ENCODE measurements around the gene DDR2.
"Not testable (repeated sequence)": the region's sequence is repeated elsewhere in the genome, so short reads cannot be mapped to it uniquely, and the experiment has no call there.

Gene DDR2

DNA sequence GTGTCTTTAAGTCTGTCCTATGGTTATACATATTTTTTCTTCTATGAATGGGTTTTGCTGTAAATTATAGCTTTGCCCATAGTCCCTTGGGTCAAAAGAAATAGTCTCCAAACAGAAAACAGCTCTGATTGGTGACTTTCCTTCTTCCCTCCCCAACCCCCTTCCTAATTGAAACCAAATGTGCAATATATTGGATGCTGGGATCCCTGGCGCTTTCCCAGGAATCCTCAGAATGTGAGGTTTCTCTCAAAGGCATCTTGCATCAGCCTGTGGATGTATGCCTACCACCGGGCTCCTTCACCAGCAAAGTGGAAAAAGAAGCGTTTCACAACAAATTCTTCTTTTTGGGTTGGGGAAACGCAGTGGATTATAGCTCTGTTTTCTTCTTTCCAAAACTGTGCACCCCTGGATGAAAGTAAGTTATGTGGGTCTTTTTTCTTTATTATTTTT, at the start of gene DDR2:
TSS of gene DDR2 (plus strand) at position 248 of the 450 bp plus-strand sequence. CDS start 86,600 bp downstream, outside the sequence.
- Histone ChIP-seq H3K4me1 (ENCODE audit: insufficient read depth, insufficient read length) (no peaks in the 10 kb centered on the region), H3K9ac (ENCODE audit: insufficient read length, low read depth) (no peak within 1 kb of the TSS), H3K4me3 (ENCODE audit: insufficient read length, low read depth) (no peak within 1 kb of the TSS), H3K36me3 (ENCODE audit: insufficient read depth, insufficient read length, low read length) (no peaks in the 10 kb centered on the region), H3K27me3 (ENCODE audit: insufficient read depth, insufficient read length) (no peaks in the 10 kb centered on the region), H3K9me3 (ENCODE audit: insufficient read depth, low read length) (no peaks in the 10 kb centered on the region)
- no peak for TF ChIP-seq YY1 (IDR thresholded peaks at IDR 0.05; ENCODE audit: insufficient read depth, insufficient read length)
- no peak for TF ChIP-seq SUZ12 (IDR thresholded peaks at IDR 0.05; ENCODE audit: extremely low read depth, insufficient read depth, insufficient read length)
- TF ChIP-seq ZNF274 (IDR thresholded peaks at IDR 0.05; ENCODE audit: low read depth, low read length) = no peak
- DNase-seq (ENCODE audit: low read depth, low spot score) = no peak

- not testable (repeated sequence) for H3K4me3 ChIP-seq (ENCODE audit: insufficient read length, low read depth); H3K27me3 ChIP-seq (ENCODE audit: insufficient read depth, insufficient read length); H3K9ac ChIP-seq (ENCODE audit: insufficient read length, low read depth); DNase-seq (ENCODE audit: low read depth, low spot score); H3K9me3 ChIP-seq (ENCODE audit: insufficient read depth, low read length); H3K4me1 ChIP-seq (ENCODE audit: insufficient read depth, insufficient read length)
- peaks cover 62% of the 10 kb centered on the region for H3K36me3 ChIP-seq (ENCODE audit: insufficient read depth, insufficient read length, low read length)
Measured at GRCh38 chr1:162582901-162583300, 49.4 kb upstream of the DDR2 start.

DNA sequence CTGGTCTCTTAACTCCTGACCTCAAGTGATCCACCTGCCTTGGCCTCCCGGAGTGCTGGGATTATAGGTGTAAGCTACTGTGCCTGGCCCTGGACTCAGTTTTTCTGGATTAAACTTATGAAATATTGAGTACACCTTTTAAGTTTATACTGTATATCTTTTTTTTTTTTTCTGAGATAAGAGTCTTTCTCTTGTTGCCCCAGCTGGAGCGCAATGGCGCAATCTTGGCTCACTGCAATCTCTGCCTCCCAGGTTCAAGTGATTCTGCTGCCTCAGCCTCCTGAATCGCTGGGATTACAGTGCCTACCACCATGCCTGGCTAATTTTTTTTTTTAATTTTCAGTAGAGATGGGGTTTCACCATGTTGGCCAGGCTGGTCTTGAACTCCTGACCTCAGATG, 47.2 kb upstream of the DDR2 start:
- not testable (repeated sequence) for H3K27me3 ChIP-seq (ENCODE audit: insufficient read depth, insufficient read length); H3K4me1 ChIP-seq (ENCODE audit: insufficient read depth, insufficient read length); H3K4me3 ChIP-seq (ENCODE audit: insufficient read length, low read depth); H3K9ac ChIP-seq (ENCODE audit: insufficient read length, low read depth); DNase-seq (ENCODE audit: low read depth, low spot score); H3K9me3 ChIP-seq (ENCODE audit: insufficient read depth, low read length)
- H3K36me3 ChIP-seq (ENCODE audit: insufficient read depth, insufficient read length, low read length) = peaks cover 64% of the 10 kb centered on the region

GRCh38 chr1:162587347-162587746, 44.9 kb upstream of the DDR2 start:
- Histone ChIP-seq H3K4me3 (ENCODE audit: insufficient read length, low read depth) (no peak overlapping the region), H3K9ac (ENCODE audit: insufficient read length, low read depth) (no peak overlapping the region), H3K36me3 (ENCODE audit: insufficient read depth, insufficient read length, low read length) (peaks cover 64% of the 10 kb centered on the region), H3K27me3 (ENCODE audit: insufficient read depth, insufficient read length) (no peaks in the 10 kb centered on the region), H3K4me1 (ENCODE audit: insufficient read depth, insufficient read length) (no peaks in the 10 kb centered on the region), H3K9me3 (ENCODE audit: insufficient read depth, low read length) (no peaks in the 10 kb centered on the region)
- no peak for DNase-seq (ENCODE audit: low read depth, low spot score)
- no peak for TF ChIP-seq SUZ12 (IDR thresholded peaks at IDR 0.05; ENCODE audit: extremely low read depth, insufficient read depth, insufficient read length)
- no peak for TF ChIP-seq ZNF274 (IDR thresholded peaks at IDR 0.05; ENCODE audit: low read depth, low read length)
- TF ChIP-seq YY1 (IDR thresholded peaks at IDR 0.05; ENCODE audit: insufficient read depth, insufficient read length) = no peak

- H3K9ac ChIP-seq (ENCODE audit: insufficient read length, low read depth) = no peak overlapping the region
- TF ChIP-seq ZNF274 (IDR thresholded peaks at IDR 0.05; ENCODE audit: low read depth, low read length) (no peak), YY1 (IDR thresholded peaks at IDR 0.05; ENCODE audit: insufficient read depth, insufficient read length) (no peak), SUZ12 (IDR thresholded peaks at IDR 0.05; ENCODE audit: extremely low read depth, insufficient read depth, insufficient read length) (no peak)
- no peaks in the 10 kb centered on the region for H3K9me3 ChIP-seq (ENCODE audit: insufficient read depth, low read length)
- H3K4me3 ChIP-seq (ENCODE audit: insufficient read length, low read depth) = no peak overlapping the region
- H3K27me3 ChIP-seq (ENCODE audit: insufficient read depth, insufficient read length) = no peaks in the 10 kb centered on the region
- H3K36me3 ChIP-seq (ENCODE audit: insufficient read depth, insufficient read length, low read length) = peaks cover 69% of the 10 kb centered on the region
- DNase-seq (ENCODE audit: low read depth, low spot score) = no peak
- no peaks in the 10 kb centered on the region for H3K4me1 ChIP-seq (ENCODE audit: insufficient read depth, insufficient read length)
Measured at GRCh38 chr1:162587761-162588260, 44.5 kb upstream of the DDR2 start.

DNA sequence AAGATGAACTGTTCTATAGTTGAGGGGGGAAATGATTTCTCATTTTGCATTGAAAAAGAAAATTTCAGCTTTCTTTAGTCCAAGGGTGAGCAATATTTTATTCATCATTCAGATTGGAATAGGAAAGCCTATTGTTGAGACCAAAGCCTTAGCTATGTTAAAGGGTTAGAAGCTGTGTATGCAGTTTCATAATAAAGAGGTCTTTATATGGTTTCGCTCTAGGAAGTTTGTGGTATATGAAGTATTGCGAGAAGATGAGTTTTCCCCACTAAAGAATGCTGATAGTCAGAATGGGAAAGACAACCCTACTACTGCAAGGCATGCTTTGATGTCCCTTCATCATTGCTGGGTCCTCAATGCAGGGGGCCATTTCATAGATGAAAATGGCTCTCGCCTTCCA, 42.2 kb upstream of the DDR2 start:
- DNase-seq (ENCODE audit: low read depth, low spot score) = no peak
- H3K4me3 ChIP-seq (ENCODE audit: insufficient read length, low read depth) = no peak overlapping the region
- no peak for TF ChIP-seq ZNF274 (IDR thresholded peaks at IDR 0.05; ENCODE audit: low read depth, low read length)
- TF ChIP-seq YY1 (IDR thresholded peaks at IDR 0.05; ENCODE audit: insufficient read depth, insufficient read length) = no peak
- TF ChIP-seq SUZ12 (IDR thresholded peaks at IDR 0.05; ENCODE audit: extremely low read depth, insufficient read depth, insufficient read length) = no peak
- H3K27me3 ChIP-seq (ENCODE audit: insufficient read depth, insufficient read length) = no peaks in the 10 kb centered on the region
- peaks cover 72% of the 10 kb centered on the region for H3K36me3 ChIP-seq (ENCODE audit: insufficient read depth, insufficient read length, low read length)
- no peak overlapping the region for H3K9ac ChIP-seq (ENCODE audit: insufficient read length, low read depth)
- H3K9me3 ChIP-seq (ENCODE audit: insufficient read depth, low read length) = no peaks in the 10 kb centered on the region
- H3K4me1 ChIP-seq (ENCODE audit: insufficient read depth, insufficient read length) = no peaks in the 10 kb centered on the region

GRCh38 chr1:162590686-162591085, 41.6 kb upstream of the DDR2 start:
- Histone ChIP-seq H3K9me3 (ENCODE audit: insufficient read depth, low read length) (no peaks in the 10 kb centered on the region), H3K27me3 (ENCODE audit: insufficient read depth, insufficient read length) (no peaks in the 10 kb centered on the region), H3K36me3 (ENCODE audit: insufficient read depth, insufficient read length, low read length) (peaks cover 77% of the 10 kb centered on the region), H3K9ac (ENCODE audit: insufficient read length, low read depth) (no peak overlapping the region), H3K4me3 (ENCODE audit: insufficient read length, low read depth) (no peak overlapping the region), H3K4me1 (ENCODE audit: insufficient read depth, insufficient read length) (no peaks in the 10 kb centered on the region)
- DNase-seq (ENCODE audit: low read depth, low spot score) = no peak
- TF ChIP-seq SUZ12 (IDR thresholded peaks at IDR 0.05; ENCODE audit: extremely low read depth, insufficient read depth, insufficient read length) (no peak), YY1 (IDR thresholded peaks at IDR 0.05; ENCODE audit: insufficient read depth, insufficient read length) (no peak), ZNF274 (IDR thresholded peaks at IDR 0.05; ENCODE audit: low read depth, low read length) (no peak)
